GM12878 (cell line): ENCODE measurements around the gene PTPRC. TPM values are rescaled to one million over a fixed set of nuclear protein-coding genes. Genes with fewer than 3 reads are reported as not detected.

ENCODE experiments used
- EP300 ChIP-seq, 2 experiments: fragments of 150-350 bp in 1 of 2; IDR thresholded peaks; 2 replicates each; pipeline ENCODE4 v1.6.1; 2011 to 2012; ENCODE audit warnings: low read depth in 2 of 2, low read length in 2 of 2, borderline replicate concordance in 1 of 2, improper control_type of control experiment in 1 of 2, inconsistent platforms in 1 of 2; ENCODE audit not compliant: control insufficient read depth in 1 of 2
- HDGF ChIP-seq: fragments of 450-650 bp; IDR thresholded peaks from 2 replicates; pipeline ENCODE4 v1.6.1; 2016; ENCODE audit warnings: antibody characterized with exemption
- KLF5 ChIP-seq: fragments of 450-650 bp; IDR thresholded peaks from 2 replicates; pipeline ENCODE4 v1.6.1; 2014; ENCODE audit warnings: mild to moderate bottlenecking; ENCODE audit not compliant: partially characterized antibody
- LARP7 ChIP-seq: fragments of 450-650 bp; IDR thresholded peaks from 2 replicates; pipeline ENCODE4 v1.6.1; 2017; ENCODE audit warnings: mild to moderate bottlenecking
- MTA2 ChIP-seq: fragments of 450-650 bp; IDR thresholded peaks from 2 replicates; pipeline ENCODE4 v1.6.1; 2016; ENCODE audit warnings: low read depth, mild to moderate bottlenecking, moderate library complexity
- POLR2AphosphoS5 ChIP-seq: IDR thresholded peaks from 2 replicates; pipeline ENCODE4 v1.6.1; 2011; ENCODE audit warnings: mild to moderate bottlenecking, low read length, inconsistent platforms
- SMAD1 ChIP-seq: fragments of 450-650 bp; IDR thresholded peaks from 2 replicates; pipeline ENCODE4 v1.6.1; 2018; ENCODE audit warnings: mild to moderate bottlenecking, low read depth; ENCODE audit not compliant: partially characterized antibody
- SPI1 ChIP-seq: IDR thresholded peaks from 2 replicates; pipeline ENCODE4 v1.6.1; 2011; ENCODE audit warnings: low read depth, mild to moderate bottlenecking, low read length, moderate library complexity, borderline replicate concordance; ENCODE audit not compliant: insufficient read depth
- ZBED1 ChIP-seq: IDR thresholded peaks from 2 replicates; pipeline ENCODE4 v1.6.1; 2016; ENCODE audit warnings: borderline replicate concordance
- polyA plus RNA-seq, 11 experiments: library from polyadenylated mRNA; depleted of rRNA in 4 of 11; unstranded in 6 of 11; stranded (reverse) in 5 of 11; fragments of >200 nt; fragmentation: Nextera tagmentation in 4 of 11; fragmentation: Illumina TruSeq in 1 of 11; extraction: Ambion mirVana in 4 of 11; extraction: Trizol in 1 of 11; gene quantifications; 1 replicate in 1 of 11; 2 replicates in 10 of 11; pipeline versions ENCODE4 v1.2.1 to v1.2.3, GENCODE V29; 2011 to 2016; ENCODE audit warnings: inconsistent platforms in 2 of 11, missing spikeins in 2 of 11, low read depth in 1 of 11
- total RNA-seq, 4 experiments: library from RNA; depleted of rRNA in 3 of 4; stranded (reverse); fragments of >200 nt in 3 of 4; fragmentation: Illumina TruSeq in 1 of 4; extraction: Trizol in 1 of 4; gene quantifications; 2 replicates each; pipeline versions ENCODE4 v1.2.1 to v1.2.3, GENCODE V29; 2013 to 2021
- TF ChIP-seq, protein P1 (sequence below): fragments of 450-650 bp; conservative IDR thresholded peaks from 2 replicates; pipeline ENCODE4 v1.6.1; 2017; ENCODE audit warnings: mild to moderate bottlenecking, moderate library complexity
- TF ChIP-seq, protein P2 (sequence below): fragments of 150-350 bp; IDR thresholded peaks from 2 replicates; pipeline ENCODE4 v1.6.1; 2016; ENCODE audit warnings: low read depth, low read length
- TF ChIP-seq, protein P3 (sequence below): fragments of 450-650 bp; formaldehyde crosslinking; IDR thresholded peaks from 2 replicates; pipeline ENCODE4 v1.4.0; 2022; ENCODE audit warnings: mild to moderate bottlenecking, moderate library complexity
- TF ChIP-seq, protein P4 (sequence below): fragments of 150-350 bp; IDR thresholded peaks from 2 replicates; pipeline ENCODE4 v1.6.1; 2014; ENCODE audit warnings: mild to moderate bottlenecking, low read depth, low read length
- TF ChIP-seq, protein P5 (sequence below): IDR thresholded peaks from 2 replicates; pipeline ENCODE4 v1.6.1; 2012; ENCODE audit warnings: low read depth, low read length, improper control_type of control experiment

Gene PTPRC
- total and polyA plus RNA-seq, 10 of the 15 experiments (the other 5 are each of a cell fraction or from before 2014, with no cell fraction given) = 72.9 to 221 (median 118) TPM

DNA sequence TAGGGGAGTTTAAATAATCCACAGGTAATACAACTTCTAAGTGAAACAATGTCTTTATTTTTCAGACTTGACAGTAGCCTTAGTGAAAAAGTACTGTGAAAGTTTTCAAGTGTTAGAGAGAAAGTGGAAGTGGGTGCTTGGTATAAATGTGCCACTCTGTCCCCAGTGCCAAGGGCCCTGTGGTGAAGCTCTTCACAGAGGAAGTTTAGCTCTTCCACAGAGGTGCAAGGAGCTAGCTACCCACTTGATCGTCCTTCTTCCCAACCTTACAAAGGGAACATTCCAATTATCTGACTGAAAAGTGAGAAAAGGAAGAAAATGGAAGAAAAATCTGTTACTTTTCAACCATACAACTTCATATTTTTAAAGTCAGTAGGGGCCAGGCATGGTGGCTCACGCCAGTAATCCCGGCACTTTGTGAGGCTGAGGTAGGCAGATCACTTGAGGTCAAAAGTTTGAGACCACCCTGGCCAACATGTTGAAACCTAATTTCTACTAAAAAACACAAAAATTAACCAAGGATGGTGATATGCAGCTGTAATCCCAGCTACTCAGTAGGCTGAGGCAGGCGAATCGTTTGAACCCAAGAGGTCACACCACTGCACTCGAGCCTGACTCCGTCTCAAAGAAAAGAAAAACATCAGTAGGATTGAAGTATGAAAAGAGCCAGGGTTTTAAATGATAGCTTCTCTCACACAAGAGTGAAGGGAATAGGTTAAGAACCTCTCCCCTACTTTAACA is 41.0 kb upstream of the PTPRC start (continued):
- TF ChIP-seq, protein P1, sequence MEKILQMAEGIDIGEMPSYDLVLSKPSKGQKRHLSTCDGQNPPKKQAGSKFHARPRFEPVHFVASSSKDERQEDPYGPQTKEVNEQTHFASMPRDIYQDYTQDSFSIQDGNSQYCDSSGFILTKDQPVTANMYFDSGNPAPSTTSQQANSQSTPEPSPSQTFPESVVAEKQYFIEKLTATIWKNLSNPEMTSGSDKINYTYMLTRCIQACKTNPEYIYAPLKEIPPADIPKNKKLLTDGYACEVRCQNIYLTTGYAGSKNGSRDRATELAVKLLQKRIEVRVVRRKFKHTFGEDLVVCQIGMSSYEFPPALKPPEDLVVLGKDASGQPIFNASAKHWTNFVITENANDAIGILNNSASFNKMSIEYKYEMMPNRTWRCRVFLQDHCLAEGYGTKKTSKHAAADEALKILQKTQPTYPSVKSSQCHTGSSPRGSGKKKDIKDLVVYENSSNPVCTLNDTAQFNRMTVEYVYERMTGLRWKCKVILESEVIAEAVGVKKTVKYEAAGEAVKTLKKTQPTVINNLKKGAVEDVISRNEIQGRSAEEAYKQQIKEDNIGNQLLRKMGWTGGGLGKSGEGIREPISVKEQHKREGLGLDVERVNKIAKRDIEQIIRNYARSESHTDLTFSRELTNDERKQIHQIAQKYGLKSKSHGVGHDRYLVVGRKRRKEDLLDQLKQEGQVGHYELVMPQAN = 0 out of 2 replicates have a peak, but pooled peaks have one; percentile 49
- TF ChIP-seq ZBED1 (0 out of 2 replicates have a peak, but pooled peaks have one; percentile 33), LARP7 (no peak), POLR2AphosphoS5 (no peak), SPI1 (peak; percentile 68; the same call in 1 of the 2 replicates), EP300 (IDR thresholded peaks at IDR 0.05; ENCODE audit: borderline replicate concordance in 1 of 2, control insufficient read depth in 1 of 2, low read depth in 2 of 2, low read length in 2 of 2) (0 out of 4 replicates have a peak, but pooled peaks of 1 of the 2 experiments have one; percentile 9), HDGF (0 out of 2 replicates have a peak, but pooled peaks have one; percentile 50), KLF5 (no peak), SMAD1 (peak; percentile 23), MTA2 (0 out of 2 replicates have a peak, but pooled peaks have one; percentile 15)
- TF ChIP-seq, protein P2, sequence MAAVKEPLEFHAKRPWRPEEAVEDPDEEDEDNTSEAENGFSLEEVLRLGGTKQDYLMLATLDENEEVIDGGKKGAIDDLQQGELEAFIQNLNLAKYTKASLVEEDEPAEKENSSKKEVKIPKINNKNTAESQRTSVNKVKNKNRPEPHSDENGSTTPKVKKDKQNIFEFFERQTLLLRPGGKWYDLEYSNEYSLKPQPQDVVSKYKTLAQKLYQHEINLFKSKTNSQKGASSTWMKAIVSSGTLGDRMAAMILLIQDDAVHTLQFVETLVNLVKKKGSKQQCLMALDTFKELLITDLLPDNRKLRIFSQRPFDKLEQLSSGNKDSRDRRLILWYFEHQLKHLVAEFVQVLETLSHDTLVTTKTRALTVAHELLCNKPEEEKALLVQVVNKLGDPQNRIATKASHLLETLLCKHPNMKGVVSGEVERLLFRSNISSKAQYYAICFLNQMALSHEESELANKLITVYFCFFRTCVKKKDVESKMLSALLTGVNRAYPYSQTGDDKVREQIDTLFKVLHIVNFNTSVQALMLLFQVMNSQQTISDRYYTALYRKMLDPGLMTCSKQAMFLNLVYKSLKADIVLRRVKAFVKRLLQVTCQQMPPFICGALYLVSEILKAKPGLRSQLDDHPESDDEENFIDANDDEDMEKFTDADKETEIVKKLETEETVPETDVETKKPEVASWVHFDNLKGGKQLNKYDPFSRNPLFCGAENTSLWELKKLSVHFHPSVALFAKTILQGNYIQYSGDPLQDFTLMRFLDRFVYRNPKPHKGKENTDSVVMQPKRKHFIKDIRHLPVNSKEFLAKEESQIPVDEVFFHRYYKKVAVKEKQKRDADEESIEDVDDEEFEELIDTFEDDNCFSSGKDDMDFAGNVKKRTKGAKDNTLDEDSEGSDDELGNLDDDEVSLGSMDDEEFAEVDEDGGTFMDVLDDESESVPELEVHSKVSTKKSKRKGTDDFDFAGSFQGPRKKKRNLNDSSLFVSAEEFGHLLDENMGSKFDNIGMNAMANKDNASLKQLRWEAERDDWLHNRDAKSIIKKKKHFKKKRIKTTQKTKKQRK = no peak
- TF ChIP-seq, protein P3, sequence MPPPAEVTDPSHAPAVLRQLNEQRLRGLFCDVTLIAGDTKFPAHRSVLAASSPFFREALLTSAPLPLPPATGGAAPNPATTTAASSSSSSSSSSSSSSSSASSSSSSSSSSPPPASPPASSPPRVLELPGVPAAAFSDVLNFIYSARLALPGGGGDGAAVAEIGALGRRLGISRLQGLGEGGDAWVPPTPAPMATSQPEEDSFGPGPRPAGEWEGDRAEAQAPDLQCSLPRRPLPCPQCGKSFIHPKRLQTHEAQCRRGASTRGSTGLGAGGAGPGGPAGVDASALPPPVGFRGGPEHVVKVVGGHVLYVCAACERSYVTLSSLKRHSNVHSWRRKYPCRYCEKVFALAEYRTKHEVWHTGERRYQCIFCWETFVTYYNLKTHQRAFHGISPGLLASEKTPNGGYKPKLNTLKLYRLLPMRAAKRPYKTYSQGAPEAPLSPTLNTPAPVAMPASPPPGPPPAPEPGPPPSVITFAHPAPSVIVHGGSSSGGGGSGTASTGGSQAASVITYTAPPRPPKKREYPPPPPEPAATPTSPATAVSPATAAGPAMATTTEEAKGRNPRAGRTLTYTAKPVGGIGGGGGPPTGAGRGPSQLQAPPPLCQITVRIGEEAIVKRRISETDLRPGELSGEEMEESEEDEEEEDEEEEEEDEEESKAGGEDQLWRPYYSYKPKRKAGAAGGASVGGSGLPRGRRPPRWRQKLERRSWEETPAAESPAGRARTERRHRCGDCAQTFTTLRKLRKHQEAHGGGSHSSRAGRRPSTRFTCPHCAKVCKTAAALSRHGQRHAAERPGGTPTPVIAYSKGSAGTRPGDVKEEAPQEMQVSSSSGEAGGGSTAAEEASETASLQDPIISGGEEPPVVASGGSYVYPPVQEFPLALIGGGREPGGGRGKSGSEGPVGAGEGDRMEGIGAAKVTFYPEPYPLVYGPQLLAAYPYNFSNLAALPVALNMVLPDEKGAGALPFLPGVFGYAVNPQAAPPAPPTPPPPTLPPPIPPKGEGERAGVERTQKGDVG (CRISPR knock-in tag) = no peak
- TF ChIP-seq, protein P4, sequence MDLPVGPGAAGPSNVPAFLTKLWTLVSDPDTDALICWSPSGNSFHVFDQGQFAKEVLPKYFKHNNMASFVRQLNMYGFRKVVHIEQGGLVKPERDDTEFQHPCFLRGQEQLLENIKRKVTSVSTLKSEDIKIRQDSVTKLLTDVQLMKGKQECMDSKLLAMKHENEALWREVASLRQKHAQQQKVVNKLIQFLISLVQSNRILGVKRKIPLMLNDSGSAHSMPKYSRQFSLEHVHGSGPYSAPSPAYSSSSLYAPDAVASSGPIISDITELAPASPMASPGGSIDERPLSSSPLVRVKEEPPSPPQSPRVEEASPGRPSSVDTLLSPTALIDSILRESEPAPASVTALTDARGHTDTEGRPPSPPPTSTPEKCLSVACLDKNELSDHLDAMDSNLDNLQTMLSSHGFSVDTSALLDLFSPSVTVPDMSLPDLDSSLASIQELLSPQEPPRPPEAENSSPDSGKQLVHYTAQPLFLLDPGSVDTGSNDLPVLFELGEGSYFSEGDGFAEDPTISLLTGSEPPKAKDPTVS = no peak
- TF ChIP-seq, protein P5, sequence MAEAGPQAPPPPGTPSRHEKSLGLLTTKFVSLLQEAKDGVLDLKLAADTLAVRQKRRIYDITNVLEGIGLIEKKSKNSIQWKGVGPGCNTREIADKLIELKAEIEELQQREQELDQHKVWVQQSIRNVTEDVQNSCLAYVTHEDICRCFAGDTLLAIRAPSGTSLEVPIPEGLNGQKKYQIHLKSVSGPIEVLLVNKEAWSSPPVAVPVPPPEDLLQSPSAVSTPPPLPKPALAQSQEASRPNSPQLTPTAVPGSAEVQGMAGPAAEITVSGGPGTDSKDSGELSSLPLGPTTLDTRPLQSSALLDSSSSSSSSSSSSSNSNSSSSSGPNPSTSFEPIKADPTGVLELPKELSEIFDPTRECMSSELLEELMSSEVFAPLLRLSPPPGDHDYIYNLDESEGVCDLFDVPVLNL = no peak
